WTC11 (cell line): ENCODE results near the gene ISG20. TPM values are rescaled to one million over a fixed set of nuclear protein-coding genes. Genes with fewer than 3 reads are reported as not detected.

Experiments used
- ATAC-seq: fragments of 200-7000 bp; cut with Tn5 transposase; 2 replicates; pipeline ENCODE4 v1.10.0; 2021; ENCODE audit warnings: mild to moderate bottlenecking, moderate library complexity
- CTCF ChIA-PET: fragments of 300-600 bp; sonication (Branson Sonifier 250); formaldehyde crosslinking; loops from one replicate; lab custom pipeline; 2021; ENCODE audit warnings: antibody characterized with exemption; lab: Charles Lee
- POLR2A ChIA-PET: fragments of 350-600 bp; sonication (Branson Sonifier 250); formaldehyde crosslinking; loops from one replicate; lab custom pipeline; 2021; ENCODE audit warnings: antibody characterized with exemption; lab: Charles Lee
- DNase-seq: peaks from one replicate; pipeline ENCODE4 v3.0.0; 2021; ENCODE audit warnings: low spot score
- H3K27ac Mint-ChIP-seq: 2 replicates; pipeline ENCODE4 v1.8.0; 2021; ENCODE audit warnings: mixed read lengths
- H3K27me3 Mint-ChIP-seq: 2 replicates; pipeline ENCODE4 v1.8.0; 2021; ENCODE audit warnings: low read depth, mild to moderate bottlenecking, moderate library complexity, mixed read lengths
- H3K36me3 Mint-ChIP-seq: 2 replicates; pipeline ENCODE4 v1.8.0; 2021; ENCODE audit warnings: mixed read lengths
- H3K4me1 Mint-ChIP-seq: 2 replicates; pipeline ENCODE4 v1.8.0; 2022; ENCODE audit warnings: mixed read lengths
- H3K4me3 Mint-ChIP-seq: 2 replicates; pipeline ENCODE4 v1.8.0; 2021; ENCODE audit warnings: mild to moderate bottlenecking, moderate library complexity, mixed read lengths
- H3K9me3 Mint-ChIP-seq: 2 replicates; pipeline ENCODE4 v1.8.0; 2021; ENCODE audit warnings: mixed read lengths
- ESRRA ChIP-seq: sonication (generic); formaldehyde crosslinking; IDR thresholded peaks from 2 replicates; pipeline ENCODE4 v1.8.1; 2022; ENCODE audit warnings: mild to moderate bottlenecking, missing genetic modification reagents, borderline replicate concordance
- GRHL2 ChIP-seq: fragments of 250-450 bp; sonication (Bioruptor Pico); IDR thresholded peaks from 2 replicates; pipeline ENCODE4 v1.8.0; 2022; ENCODE audit warnings: mild to moderate bottlenecking, moderate library complexity; ENCODE audit not compliant: insufficient replicate concordance, severe bottlenecking
- MXD4 ChIP-seq: fragments of 250-450 bp; sonication (Bioruptor Pico); IDR thresholded peaks from 2 replicates; pipeline ENCODE4 v1.8.0; 2021; ENCODE audit warnings: mild to moderate bottlenecking, moderate library complexity, borderline replicate concordance
- NFATC4 ChIP-seq: fragments of 250-450 bp; sonication (Bioruptor Pico); IDR thresholded peaks from 2 replicates; pipeline ENCODE4 v1.9.0; 2021; ENCODE audit warnings: mild to moderate bottlenecking
- NFYB ChIP-seq: sonication (generic); formaldehyde crosslinking; conservative IDR thresholded peaks from 2 replicates; pipeline ENCODE4 v1.8.0; 2022; ENCODE audit warnings: low read depth, missing genetic modification reagents
- OVOL2 ChIP-seq: fragments of 250-450 bp; sonication (Bioruptor Pico); IDR thresholded peaks from 2 replicates; pipeline ENCODE4 v1.9.0; 2021; ENCODE audit warnings: mild to moderate bottlenecking, borderline replicate concordance
- RORB ChIP-seq: fragments of 250-450 bp; sonication (Bioruptor Pico); IDR thresholded peaks from 2 replicates; pipeline ENCODE4 v1.9.0; 2021; ENCODE audit warnings: mild to moderate bottlenecking
- SP1 ChIP-seq: sonication (generic); formaldehyde crosslinking; conservative IDR thresholded peaks from 2 replicates; pipeline ENCODE4 v1.8.1; 2022; ENCODE audit warnings: missing genetic modification reagents
- TEAD4 ChIP-seq: sonication (generic); formaldehyde crosslinking; IDR thresholded peaks from 2 replicates; pipeline ENCODE4 v1.8.0; 2022; ENCODE audit warnings: mild to moderate bottlenecking, missing genetic modification reagents
- ZNF263 ChIP-seq: sonication (generic); formaldehyde crosslinking; IDR thresholded peaks from 2 replicates; pipeline ENCODE4 v1.8.1; 2022; ENCODE audit warnings: low read depth, mild to moderate bottlenecking, moderate library complexity, missing genetic modification reagents
- ZNF416 ChIP-seq: fragments of 250-450 bp; sonication (Bioruptor Pico); IDR thresholded peaks from 2 replicates; pipeline ENCODE4 v1.9.0; 2021; ENCODE audit warnings: mild to moderate bottlenecking, inconsistent platforms
- ZNF423 ChIP-seq: fragments of 250-450 bp; sonication (Bioruptor Pico); IDR thresholded peaks from 2 replicates; pipeline ENCODE4 v2.1.2; 2022; ENCODE audit warnings: mild to moderate bottlenecking, moderate library complexity
- ZNF532 ChIP-seq: fragments of 250-450 bp; sonication (Bioruptor Pico); IDR thresholded peaks from 2 replicates; pipeline ENCODE4 v1.9.0; 2021; ENCODE audit warnings: mild to moderate bottlenecking, borderline replicate concordance
- ZNF671 ChIP-seq: fragments of 250-450 bp; sonication (Bioruptor Pico); IDR thresholded peaks from 2 replicates; pipeline ENCODE4 v1.8.0; 2021; ENCODE audit warnings: mild to moderate bottlenecking
- total RNA-seq: library from RNA; stranded (reverse); gene quantifications from 3 replicates; pipeline ENCODE4 v1.2.3, GENCODE V29; 2021
- TF ChIP-seq, protein P1 (sequence below): sonication (generic); formaldehyde crosslinking; IDR thresholded peaks from 2 replicates; pipeline ENCODE4 v1.8.1; 2023; ENCODE audit warnings: mild to moderate bottlenecking, missing genetic modification reagents
- TF ChIP-seq, protein P2 (sequence below): sonication (generic); formaldehyde crosslinking; IDR thresholded peaks from 2 replicates; pipeline ENCODE4 v1.8.0; 2023; ENCODE audit warnings: missing genetic modification reagents, mild to moderate bottlenecking, borderline replicate concordance
- TF ChIP-seq, protein P3 (sequence below): fragments of 250-450 bp; sonication (Bioruptor Pico); conservative IDR thresholded peaks from 2 replicates; pipeline ENCODE4 v1.9.0; 2021; ENCODE audit warnings: mild to moderate bottlenecking
- TF ChIP-seq, protein P4 (sequence below): sonication (generic); formaldehyde crosslinking; IDR thresholded peaks from 2 replicates; pipeline ENCODE4 v1.8.1; 2022; ENCODE audit warnings: low read depth, missing genetic modification reagents, borderline replicate concordance
- TF ChIP-seq, protein P5 (sequence below): sonication (generic); formaldehyde crosslinking; IDR thresholded peaks from 2 replicates; pipeline ENCODE4 v1.8.1; 2022; ENCODE audit warnings: mild to moderate bottlenecking, moderate library complexity, missing genetic modification reagents

The ISG20 gene
- total RNA-seq, 1 experiment from 2014 or later = 5.6 TPM

- Mint-ChIP-seq H3K27ac (no peak overlapping the region), H3K9me3 (no peaks in the 10 kb centered on the region), H3K36me3 (no peaks in the 10 kb centered on the region), H3K4me1 (peaks cover 2% of the 10 kb centered on the region; the same call in 1 of the 2 replicates), H3K27me3 (peaks cover 50% of the 10 kb centered on the region), H3K4me3 (no peak overlapping the region)
- ChIA-PET CTCF (interaction anchor here (0.7 to 1.6 kb wide), 5 partner anchors 25 to 238 kb away, joined by 3 to 4 read pairs (median 4); no protein-coding TSS in a partner anchor), POLR2A (no interaction called here)
- no peak for DNase-seq
- no peak for TF ChIP-seq MXD4 (CRISPR knock-in tag)
- TF ChIP-seq ESRRA = no peak
- no peak for TF ChIP-seq ZNF263 (CRISPR knock-in tag)
- TF ChIP-seq, protein P1, sequence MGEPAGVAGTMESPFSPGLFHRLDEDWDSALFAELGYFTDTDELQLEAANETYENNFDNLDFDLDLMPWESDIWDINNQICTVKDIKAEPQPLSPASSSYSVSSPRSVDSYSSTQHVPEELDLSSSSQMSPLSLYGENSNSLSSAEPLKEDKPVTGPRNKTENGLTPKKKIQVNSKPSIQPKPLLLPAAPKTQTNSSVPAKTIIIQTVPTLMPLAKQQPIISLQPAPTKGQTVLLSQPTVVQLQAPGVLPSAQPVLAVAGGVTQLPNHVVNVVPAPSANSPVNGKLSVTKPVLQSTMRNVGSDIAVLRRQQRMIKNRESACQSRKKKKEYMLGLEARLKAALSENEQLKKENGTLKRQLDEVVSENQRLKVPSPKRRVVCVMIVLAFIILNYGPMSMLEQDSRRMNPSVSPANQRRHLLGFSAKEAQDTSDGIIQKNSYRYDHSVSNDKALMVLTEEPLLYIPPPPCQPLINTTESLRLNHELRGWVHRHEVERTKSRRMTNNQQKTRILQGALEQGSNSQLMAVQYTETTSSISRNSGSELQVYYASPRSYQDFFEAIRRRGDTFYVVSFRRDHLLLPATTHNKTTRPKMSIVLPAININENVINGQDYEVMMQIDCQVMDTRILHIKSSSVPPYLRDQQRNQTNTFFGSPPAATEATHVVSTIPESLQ (CRISPR knock-in tag) = no peak
- TF ChIP-seq TEAD4 (CRISPR knock-in tag) = no peak
- TF ChIP-seq, protein P2, sequence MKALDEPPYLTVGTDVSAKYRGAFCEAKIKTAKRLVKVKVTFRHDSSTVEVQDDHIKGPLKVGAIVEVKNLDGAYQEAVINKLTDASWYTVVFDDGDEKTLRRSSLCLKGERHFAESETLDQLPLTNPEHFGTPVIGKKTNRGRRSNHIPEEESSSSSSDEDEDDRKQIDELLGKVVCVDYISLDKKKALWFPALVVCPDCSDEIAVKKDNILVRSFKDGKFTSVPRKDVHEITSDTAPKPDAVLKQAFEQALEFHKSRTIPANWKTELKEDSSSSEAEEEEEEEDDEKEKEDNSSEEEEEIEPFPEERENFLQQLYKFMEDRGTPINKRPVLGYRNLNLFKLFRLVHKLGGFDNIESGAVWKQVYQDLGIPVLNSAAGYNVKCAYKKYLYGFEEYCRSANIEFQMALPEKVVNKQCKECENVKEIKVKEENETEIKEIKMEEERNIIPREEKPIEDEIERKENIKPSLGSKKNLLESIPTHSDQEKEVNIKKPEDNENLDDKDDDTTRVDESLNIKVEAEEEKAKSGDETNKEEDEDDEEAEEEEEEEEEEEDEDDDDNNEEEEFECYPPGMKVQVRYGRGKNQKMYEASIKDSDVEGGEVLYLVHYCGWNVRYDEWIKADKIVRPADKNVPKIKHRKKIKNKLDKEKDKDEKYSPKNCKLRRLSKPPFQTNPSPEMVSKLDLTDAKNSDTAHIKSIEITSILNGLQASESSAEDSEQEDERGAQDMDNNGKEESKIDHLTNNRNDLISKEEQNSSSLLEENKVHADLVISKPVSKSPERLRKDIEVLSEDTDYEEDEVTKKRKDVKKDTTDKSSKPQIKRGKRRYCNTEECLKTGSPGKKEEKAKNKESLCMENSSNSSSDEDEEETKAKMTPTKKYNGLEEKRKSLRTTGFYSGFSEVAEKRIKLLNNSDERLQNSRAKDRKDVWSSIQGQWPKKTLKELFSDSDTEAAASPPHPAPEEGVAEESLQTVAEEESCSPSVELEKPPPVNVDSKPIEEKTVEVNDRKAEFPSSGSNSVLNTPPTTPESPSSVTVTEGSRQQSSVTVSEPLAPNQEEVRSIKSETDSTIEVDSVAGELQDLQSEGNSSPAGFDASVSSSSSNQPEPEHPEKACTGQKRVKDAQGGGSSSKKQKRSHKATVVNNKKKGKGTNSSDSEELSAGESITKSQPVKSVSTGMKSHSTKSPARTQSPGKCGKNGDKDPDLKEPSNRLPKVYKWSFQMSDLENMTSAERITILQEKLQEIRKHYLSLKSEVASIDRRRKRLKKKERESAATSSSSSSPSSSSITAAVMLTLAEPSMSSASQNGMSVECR (CRISPR knock-in tag) = no peak
- TF ChIP-seq ZNF532 = no peak
- no peak for TF ChIP-seq ZNF416 (CRISPR knock-in tag)
- no peak for TF ChIP-seq OVOL2 (CRISPR knock-in tag)
- no peak for TF ChIP-seq NFYB (CRISPR knock-in tag)
- TF ChIP-seq, protein P3, sequence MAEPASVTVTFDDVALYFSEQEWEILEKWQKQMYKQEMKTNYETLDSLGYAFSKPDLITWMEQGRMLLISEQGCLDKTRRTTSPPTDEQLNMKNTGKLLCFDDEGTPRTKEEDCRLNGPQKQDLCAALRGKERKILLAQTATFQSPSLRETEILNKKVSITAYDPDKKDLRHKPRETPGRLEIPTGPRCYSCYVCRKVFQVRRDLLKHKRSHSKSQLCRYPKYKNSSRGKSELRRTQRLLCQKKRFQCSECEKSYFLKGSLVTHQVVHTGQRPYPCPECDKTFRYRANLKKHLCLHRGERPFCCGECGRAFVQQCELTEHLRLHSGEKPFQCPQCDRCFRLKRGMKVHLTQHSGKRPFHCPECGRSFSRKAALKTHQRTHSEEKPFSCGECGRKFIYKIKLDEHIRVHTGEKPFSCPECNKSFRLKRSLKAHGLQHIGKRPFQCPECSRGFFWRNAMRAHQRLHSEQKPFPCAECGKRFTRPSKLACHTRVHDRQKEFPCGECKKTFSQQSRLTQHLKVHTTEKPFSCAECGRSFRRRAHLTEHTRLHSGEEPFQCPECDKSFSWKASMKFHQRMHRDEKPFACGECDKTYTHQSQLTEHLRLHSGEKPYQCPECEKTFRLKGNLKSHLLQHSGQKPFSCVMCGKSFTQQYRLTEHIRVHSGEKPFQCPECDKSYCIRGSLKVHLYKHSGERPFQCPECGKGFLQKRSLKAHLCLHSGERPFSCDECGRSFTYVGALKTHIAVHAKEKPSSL (CRISPR knock-in tag) = no peak
- no peak for TF ChIP-seq SP1 (CRISPR knock-in tag)
- TF ChIP-seq NFATC4 = no peak
- TF ChIP-seq ZNF671 = no peak
- TF ChIP-seq, protein P4, sequence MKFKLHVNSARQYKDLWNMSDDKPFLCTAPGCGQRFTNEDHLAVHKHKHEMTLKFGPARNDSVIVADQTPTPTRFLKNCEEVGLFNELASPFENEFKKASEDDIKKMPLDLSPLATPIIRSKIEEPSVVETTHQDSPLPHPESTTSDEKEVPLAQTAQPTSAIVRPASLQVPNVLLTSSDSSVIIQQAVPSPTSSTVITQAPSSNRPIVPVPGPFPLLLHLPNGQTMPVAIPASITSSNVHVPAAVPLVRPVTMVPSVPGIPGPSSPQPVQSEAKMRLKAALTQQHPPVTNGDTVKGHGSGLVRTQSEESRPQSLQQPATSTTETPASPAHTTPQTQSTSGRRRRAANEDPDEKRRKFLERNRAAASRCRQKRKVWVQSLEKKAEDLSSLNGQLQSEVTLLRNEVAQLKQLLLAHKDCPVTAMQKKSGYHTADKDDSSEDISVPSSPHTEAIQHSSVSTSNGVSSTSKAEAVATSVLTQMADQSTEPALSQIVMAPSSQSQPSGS = no peak
- TF ChIP-seq, protein P5, sequence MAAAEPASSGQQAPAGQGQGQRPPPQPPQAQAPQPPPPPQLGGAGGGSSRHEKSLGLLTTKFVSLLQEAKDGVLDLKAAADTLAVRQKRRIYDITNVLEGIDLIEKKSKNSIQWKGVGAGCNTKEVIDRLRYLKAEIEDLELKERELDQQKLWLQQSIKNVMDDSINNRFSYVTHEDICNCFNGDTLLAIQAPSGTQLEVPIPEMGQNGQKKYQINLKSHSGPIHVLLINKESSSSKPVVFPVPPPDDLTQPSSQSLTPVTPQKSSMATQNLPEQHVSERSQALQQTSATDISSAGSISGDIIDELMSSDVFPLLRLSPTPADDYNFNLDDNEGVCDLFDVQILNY (CRISPR knock-in tag) = no peak
- no peak for TF ChIP-seq RORB
- no peak for TF ChIP-seq GRHL2 (CRISPR knock-in tag)
- TF ChIP-seq ZNF423 (CRISPR knock-in tag) = no peak
- ATAC-seq = no peak
These were observed 61.9 kb downstream of the ISG20 start for GRCh38 chr15:88700716-88701115.
